Thoracic aorta (tissue), 2 donors: ENCODE results near the gene PPP1R14B. TPM values are rescaled to one million over a fixed set of nuclear protein-coding genes. Genes with fewer than 3 reads are reported as not detected.

Experiments used
- ATAC-seq: fragments of 150-250 bp; one replicate; pipeline ENCODE4 v1.8.0; 2017; ENCODE audit warnings: low read depth; ENCODE audit not compliant: insufficient number of reproducible peaks, low FRiP score
- DNase-seq: peaks from one replicate; pipeline ENCODE4 v3.0.0-alpha.2; 2020; ENCODE audit warnings: low spot score
- H3K27ac ChIP-seq, 2 donors: fragments of 200-600 bp; sonication (generic); 1 replicate in 1 of 2; 2 replicates in 1 of 2; pipeline ENCODE4 v1.5.1; 2016; ENCODE audit warnings: mild to moderate bottlenecking in 2 of 2, moderate library complexity in 2 of 2
- H3K27me3 ChIP-seq: fragments of 200-600 bp; sonication (generic); replicated peaks from 2 replicates; pipeline ENCODE4 v1.6.0; 2016; ENCODE audit warnings: mild to moderate bottlenecking; ENCODE audit not compliant: insufficient read depth
- H3K36me3 ChIP-seq: fragments of 200-600 bp; sonication (generic); one replicate; pipeline ENCODE4 v1.5.1; 2016
- H3K4me1 ChIP-seq, 2 donors: fragments of 200-600 bp; sonication (generic); 1 replicate in 1 of 2; 2 replicates in 1 of 2; pipeline versions ENCODE4 v1.5.1 to v1.6.0; 2016; ENCODE audit warnings: low read depth in 2 of 2, mild to moderate bottlenecking in 1 of 2; ENCODE audit not compliant: control insufficient read depth in 1 of 2
- H3K4me3 ChIP-seq: fragments of 200-600 bp; sonication (generic); 2 replicates; pipeline ENCODE4 v1.5.1; 2016; ENCODE audit warnings: mild to moderate bottlenecking
- H3K9me3 ChIP-seq: fragments of 200-600 bp; sonication (generic); 2 replicates; pipeline ENCODE4 v1.5.1; 2016
- CTCF ChIP-seq: fragments of 200-600 bp; sonication (generic); IDR thresholded peaks from one replicate; pipeline ENCODE4 v1.5.1; 2019; ENCODE audit warnings: antibody characterized with exemption
- total RNA-seq, 2 donors: library from RNA; depleted of rRNA; stranded (reverse); fragments of >200 nt; gene quantifications; one replicate each; pipeline versions ENCODE4 v1.1.0 to v1.2.3, GENCODE V29; 2016

PPP1R14B gene
- total RNA-seq, 2 donors from 2014 or later: 75.3 to 122 TPM

DNA sequence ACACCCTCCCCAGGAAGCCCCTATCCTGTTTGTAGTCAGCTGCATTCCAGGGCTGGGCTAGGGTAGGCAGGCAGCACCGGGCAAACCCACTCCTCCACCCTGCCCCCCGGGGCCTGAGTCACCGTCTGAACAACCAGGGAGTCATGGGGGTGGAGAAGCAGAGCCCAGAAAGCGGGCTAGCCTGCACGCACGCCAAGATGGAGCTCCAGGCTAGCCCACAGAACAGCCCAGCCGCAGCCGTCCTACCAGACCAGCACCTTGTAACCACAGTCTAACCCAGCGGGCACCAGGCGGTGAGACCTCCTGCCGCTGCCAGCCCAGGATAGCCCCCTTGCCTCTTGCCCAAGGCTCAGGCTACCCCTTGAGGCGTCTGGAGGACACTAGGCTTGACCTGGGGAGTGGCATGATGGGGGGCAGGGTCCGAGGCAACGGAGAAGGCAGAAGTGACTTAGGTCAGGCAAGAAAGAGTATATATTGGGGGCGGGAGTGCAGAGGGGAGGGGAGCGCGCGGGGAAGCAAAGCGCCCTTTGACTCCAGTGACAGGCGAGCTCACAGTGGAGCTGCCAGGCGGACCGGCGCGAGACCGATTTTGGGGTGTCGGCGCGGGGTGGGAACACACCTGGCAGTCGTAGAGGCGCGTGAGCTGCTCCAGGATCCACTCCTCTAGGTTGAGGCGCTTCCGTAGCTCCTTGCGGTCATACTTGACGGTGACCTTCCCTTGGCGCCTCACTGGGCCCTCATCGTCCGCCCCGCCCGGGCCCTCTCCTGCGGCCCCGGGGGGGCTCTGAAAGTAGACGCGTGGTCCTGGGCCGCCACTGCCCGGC lies 734 bp downstream of the PPP1R14B start:
- Histone ChIP-seq H3K4me3 (peak overlapping the region; percentile 73), H3K36me3 (peaks cover 9% of the 10 kb centered on the region), H3K4me1 (peaks cover 19 to 44% of the 10 kb centered on the region in 2 donors), H3K27ac (peak overlapping the region; percentile 78 to 90), H3K27me3 (no peaks in the 10 kb centered on the region), H3K9me3 (no peaks in the 10 kb centered on the region)
- no peak for TF ChIP-seq CTCF
- ATAC-seq: no peak
- DNase-seq: peak; percentile 69

DNA sequence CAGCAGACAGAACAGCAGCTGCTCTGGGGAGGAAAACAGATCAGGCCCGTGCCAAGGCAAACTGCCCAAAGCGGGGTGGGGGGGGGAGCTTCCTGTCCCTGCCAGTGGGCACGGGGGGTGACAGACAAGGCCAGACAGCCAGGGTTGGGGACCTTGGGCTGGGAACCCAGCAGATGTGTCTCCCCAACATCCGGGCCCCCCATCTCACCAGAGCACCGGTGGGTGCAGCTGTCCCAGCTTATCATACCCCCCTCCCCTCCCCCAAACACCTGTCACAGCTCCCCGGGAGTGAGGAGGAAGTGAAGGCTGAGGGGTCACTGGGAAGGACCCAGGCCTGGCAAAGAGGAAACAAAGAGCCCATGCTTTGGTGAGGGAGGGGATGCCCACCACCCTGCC lies 1.3 kb downstream of the PPP1R14B start:
- H3K9me3 ChIP-seq: no peaks in the 10 kb centered on the region
- peaks cover 9% of the 10 kb centered on the region for H3K36me3 ChIP-seq
- peak overlapping the region; percentile 78 to 90 for H3K27ac ChIP-seq
- peaks cover 14 to 40% of the 10 kb centered on the region in 2 donors for H3K4me1 ChIP-seq
- DNase-seq (no peak), ATAC-seq (no peak)
- H3K27me3 ChIP-seq: no peaks in the 10 kb centered on the region
- peak overlapping the region; percentile 73 for H3K4me3 ChIP-seq
- TF ChIP-seq CTCF: no peak

GRCh38 chr11:64244966-64245365 lies 1.8 kb downstream of the PPP1R14B start:
- Histone ChIP-seq H3K4me1 (peaks cover 16 to 45% of the 10 kb centered on the region in 2 donors), H3K4me3 (peak overlapping the region; percentile 73), H3K36me3 (peaks cover 9% of the 10 kb centered on the region), H3K27me3 (no peaks in the 10 kb centered on the region), H3K27ac (peak overlapping the region; percentile 78 to 90), H3K9me3 (no peaks in the 10 kb centered on the region)
- ATAC-seq (no peak), DNase-seq (no peak)
- TF ChIP-seq CTCF: no peak

DNA sequence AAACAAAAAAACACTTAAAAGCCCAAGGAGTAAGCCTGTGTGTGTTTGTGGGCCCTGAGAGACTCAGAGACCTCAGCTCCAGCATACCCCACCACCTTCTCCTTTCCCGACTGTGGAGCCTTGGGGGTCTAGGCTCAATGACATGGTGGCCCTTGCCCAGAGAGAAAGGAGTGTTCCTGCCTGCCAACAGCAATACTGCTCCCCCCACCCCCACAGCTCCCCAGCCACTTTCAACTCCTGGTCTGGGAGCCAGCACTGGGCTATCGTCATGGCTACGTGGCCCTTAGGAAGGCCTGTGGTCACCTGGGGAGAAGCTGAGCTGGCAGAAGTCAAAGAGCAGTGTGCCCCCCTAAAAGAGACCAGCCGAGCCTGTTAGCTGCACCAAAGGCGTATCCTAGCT lies 2.6 kb downstream of the PPP1R14B start:
- Histone ChIP-seq H3K27me3 (no peaks in the 10 kb centered on the region), H3K9me3 (no peaks in the 10 kb centered on the region), H3K36me3 (peaks cover 9% of the 10 kb centered on the region), H3K4me1 (peaks cover 16 to 49% of the 10 kb centered on the region in 2 donors), H3K27ac (peak overlapping the region in 1 of 2 donors; percentile 90), H3K4me3 (no peak overlapping the region)
- TF ChIP-seq CTCF: no peak
- DNase-seq (no peak), ATAC-seq (no peak)

GRCh38 chr11:64243236-64243854 lies 3.4 kb downstream of the PPP1R14B start:
- ATAC-seq: no peak
- H3K4me3 ChIP-seq: no peak overlapping the region

More at GRCh38 chr11:64243236-64243854, 3.4 kb downstream of the PPP1R14B start:
- no peak overlapping the region for H3K27ac ChIP-seq
- no peaks in the 10 kb centered on the region for H3K9me3 ChIP-seq
- H3K4me1 ChIP-seq: peaks cover 16 to 49% of the 10 kb centered on the region in 2 donors
- no peak for DNase-seq
- peaks cover 9% of the 10 kb centered on the region for H3K36me3 ChIP-seq
- TF ChIP-seq CTCF: no peak
- H3K27me3 ChIP-seq: no peaks in the 10 kb centered on the region
